ACHN (cell line): Measurements from ENCODE around the gene ZFYVE28.
"Not testable (repeated sequence)": the region's sequence is repeated elsewhere in the genome, so short reads cannot be mapped to it uniquely, and the experiment has no call there.

ENCODE experiments used
- DNase-seq: peaks from one replicate; pipeline ENCODE4 v3.0.0-alpha.2; 2015
- in situ Hi-C: cut with HindIII; loops from 2 replicates; pipeline ENCODE4 v1.10.0; 2017; ENCODE audit warnings: low sequenced_read_pairs, low pct_ligation_motif_present, low pct_unique_long_range_greater_than_20kb

The ZFYVE28 gene

DNA sequence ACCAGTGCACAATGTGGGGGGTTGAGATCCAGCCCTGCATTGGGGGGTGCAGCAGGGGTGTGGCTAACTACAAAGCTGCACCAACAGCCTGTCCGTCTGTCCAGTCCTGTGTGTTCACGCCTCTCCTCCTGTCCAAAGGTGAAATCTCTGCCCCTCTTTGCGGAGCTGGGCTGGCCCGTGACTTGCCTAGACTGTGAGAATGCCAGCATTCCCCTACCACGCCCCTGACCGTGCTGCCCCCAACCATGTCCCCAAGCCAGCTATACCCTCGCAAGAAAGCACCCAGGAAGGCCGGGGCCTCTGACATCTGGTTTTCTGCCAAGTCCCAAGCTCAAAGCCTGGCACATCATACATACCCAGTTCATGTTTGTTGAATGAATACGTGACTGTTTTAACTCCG lies 19.2 kb downstream of the ZFYVE28 start:
- no peak for DNase-seq
- in situ Hi-C loops = no loop called here

DNA sequence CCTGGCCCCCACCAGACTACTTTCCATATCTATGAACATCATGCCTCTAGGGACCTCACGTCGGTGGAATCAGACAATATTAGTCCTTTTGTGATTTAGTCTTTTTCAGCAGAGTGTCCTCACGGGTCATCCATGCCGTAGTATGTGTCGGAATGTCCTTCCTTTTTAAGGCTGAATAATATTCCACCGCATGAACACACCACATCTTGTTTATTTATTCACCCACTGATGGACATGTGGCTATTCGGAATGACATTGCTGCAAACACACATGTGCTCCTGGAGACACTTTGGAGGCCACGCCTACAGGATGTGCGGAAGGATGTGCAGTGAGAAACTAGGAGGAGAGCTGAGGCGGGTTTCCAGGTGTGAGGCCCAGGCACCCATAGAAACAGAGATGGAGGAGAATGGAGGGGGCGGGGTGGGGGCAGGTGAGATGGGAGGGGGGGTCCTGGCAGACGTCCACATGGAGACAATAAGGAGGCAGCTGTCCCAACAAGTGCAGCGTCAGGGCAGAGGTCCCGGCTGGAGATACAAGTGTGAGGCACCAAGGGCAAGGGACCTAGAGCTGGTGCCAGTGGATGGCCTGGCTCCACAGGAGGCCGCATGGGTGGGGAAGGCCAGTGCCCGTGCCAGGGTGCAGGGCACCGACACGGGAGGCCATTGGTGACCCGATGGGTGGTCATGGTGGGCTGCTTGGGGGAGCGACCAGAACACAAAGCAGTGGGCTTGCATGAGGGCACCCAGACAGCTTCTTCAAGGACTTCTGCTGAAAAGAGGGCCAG lies 20.7 kb downstream of the ZFYVE28 start:
- no peak for DNase-seq
- in situ Hi-C loops = no loop called here

DNA sequence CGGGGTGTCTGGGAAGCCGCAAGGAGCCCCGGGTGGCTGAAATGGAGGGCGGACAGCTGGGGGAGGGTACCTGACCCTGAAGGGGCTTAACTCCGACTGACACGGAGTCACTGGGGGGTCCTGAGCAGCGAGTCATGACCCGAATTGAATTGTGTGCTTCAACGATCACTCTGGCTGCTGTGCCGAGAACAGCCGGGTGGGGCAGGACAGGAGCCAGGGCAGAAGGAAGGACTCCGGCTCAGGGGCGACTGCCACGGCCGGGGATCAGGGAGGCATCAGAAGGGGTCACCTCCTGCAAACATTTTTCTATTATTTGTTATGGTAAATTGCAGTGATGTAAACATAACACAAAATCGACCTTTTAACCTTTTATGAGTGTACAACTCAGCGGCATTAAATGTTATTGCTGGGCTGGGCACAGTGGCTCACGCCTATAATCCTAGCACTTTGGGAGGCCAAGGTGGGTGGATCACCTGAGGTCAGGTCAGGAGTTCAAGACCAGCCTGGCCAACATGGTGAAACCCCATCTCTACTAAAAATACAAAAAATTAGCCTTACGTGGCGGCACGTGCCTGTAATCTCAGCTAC lies 21.6 kb downstream of the ZFYVE28 start:
- in situ Hi-C loops = no loop called here
- no peak for DNase-seq

DNA sequence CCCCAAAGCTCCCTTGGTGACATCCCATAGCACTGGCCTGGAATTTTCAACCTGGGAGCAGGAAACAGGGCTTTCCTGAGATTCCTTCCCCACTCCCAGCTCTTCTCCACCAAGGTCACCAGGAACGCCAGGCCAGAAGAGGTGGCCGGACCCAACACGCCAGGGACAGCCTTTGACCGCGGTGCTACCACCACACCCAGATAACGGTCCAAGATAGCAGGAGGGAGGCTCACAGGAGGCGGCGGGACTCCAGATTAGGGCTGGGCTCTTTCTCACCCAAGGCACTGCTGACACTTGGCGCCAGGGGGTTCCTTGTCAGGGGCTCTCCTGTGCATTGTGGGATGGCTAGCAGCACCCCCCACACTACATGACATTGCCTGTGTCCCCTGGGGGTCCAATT lies 22.9 kb downstream of the ZFYVE28 start:
- in situ Hi-C loops = no loop called here
- DNase-seq = no peak

DNA sequence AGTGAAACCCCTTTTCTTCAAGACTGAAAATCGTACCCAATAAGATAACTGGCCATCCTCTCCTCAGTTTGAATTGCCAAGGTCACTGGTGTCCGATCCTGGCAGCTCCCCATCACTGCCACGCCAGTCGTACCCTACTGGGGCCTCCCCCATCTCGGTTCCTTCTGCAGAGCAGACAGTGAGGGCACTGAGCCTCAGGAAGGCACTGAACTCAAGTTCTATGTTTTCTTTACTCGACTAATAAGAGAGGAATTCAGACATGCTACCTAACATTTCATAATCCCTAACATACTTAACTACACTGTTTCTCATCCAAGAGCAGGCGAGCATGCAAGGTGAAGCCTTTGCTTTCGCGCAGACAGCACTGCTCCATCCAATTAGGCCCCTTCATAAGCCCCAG lies 23.4 kb downstream of the ZFYVE28 start:
- in situ Hi-C loops = no loop called here
- DNase-seq = no peak

DNA sequence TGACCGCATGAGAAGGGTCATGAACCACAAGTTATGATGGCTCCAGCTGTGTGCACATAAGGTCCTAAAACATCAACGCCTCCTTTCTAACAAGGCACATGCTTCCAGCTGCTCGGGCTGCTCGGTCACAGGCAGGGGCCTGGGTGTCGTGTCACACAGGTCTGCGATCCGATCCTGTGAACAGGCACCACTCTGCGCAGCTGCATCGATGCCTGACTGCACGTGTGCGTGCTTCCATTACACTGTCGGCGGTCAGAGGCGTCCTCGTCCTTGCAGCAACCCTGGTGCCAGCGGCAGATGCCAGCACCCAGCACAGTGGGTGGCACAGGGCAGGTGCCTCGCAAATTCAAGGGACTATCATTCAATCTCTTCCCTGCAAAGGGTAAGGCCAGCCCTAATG lies 23.9 kb downstream of the ZFYVE28 start:
- no peak for DNase-seq
- in situ Hi-C loops = no loop called here

DNA sequence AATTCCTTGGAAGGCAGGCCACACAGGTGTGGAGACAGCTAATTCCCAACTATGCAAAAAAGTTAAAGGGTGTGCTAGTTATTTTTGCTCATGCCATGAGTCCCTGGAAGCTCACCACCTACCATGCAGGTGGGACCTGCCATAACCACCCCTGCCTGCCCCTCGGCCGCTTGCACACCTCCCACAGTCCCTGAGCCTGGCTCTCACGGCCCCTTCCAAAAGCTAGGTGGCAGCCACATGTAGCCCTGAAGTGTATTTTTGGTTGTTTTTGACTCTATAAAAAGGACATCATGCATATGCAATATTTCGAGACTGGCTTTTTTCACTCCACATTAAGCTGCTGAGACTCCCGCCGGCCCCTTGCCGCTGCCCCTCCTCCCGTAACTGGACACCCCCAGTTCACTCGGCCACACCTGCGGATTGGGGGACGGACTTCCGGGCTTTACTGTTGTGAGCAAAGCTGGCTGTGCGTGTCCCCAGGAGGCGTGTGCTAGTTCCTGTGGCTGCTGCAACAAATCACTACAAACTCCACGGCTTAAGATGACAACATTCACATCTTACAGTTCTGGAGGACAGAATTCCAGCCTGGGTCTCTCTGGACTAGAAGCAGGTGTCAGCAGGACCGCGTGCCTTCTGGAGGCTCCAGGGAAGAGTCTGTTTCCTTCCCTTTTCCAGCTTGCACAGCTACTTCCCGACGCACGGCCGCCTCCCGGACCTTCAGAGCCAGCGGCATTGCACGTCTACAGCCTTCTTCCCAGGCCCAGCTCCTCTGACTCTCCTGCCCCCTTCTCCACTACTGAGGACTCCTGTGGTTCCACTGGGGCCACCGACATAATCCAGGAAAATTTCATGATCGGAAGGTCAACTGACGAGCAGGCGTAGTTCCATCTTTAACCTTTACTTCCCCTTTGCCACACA lies 24.8 kb downstream of the ZFYVE28 start:
- DNase-seq = no peak
- in situ Hi-C loops = no loop called here

DNA sequence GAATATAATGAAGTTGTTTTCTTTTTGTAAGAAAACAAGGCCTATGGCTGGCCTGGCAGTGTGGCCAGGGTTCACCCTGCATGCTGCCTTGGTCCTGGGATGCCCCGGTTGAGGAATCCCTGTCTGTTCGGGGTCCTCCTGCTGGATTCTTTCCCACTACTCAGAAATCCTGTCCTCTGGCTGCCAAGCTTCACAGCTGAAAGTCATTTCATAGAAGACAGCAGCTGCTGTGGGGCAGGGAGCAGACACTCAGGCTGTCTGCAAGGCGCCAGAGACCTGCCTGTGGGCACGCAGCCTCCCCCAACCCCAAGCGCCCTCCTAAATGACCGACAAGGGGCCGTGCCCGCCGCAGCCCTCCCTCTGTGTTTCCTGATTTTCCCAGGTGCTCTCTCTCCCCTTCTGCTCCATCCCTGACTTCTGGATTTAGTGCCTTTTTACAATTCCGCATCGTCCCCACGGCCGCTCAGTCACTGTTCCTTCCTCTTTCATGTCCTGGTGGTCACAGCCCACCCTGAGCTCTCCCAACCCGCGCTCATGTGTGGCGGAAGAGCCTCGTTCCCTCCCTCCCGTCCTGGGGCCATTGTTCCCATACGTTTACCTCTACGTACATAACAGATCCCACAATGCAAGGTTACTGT lies 27.5 kb downstream of the ZFYVE28 start:
- in situ Hi-C loops = no loop called here
- no peak for DNase-seq

DNA sequence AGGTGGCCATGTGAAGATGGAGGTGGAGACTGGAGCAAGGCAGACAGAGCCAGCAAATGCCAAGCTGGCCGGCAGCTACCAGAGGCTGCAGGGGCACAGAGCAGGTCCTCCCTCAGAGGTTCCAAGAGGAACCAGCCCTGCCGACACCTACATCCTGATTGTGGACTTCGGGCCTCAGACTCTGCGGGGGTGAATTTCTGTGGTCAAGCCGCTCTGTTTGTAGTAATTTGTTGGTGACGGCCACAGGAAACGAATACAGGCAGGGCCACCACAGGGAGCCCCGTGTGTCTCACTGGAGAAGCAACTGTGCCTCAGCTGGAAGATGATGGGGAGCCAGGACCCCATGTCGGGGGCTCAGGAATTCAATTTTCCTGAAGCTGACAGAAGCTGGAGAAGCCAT lies 28.3 kb downstream of the ZFYVE28 start:
- in situ Hi-C loops = no loop called here
- no peak for DNase-seq

DNA sequence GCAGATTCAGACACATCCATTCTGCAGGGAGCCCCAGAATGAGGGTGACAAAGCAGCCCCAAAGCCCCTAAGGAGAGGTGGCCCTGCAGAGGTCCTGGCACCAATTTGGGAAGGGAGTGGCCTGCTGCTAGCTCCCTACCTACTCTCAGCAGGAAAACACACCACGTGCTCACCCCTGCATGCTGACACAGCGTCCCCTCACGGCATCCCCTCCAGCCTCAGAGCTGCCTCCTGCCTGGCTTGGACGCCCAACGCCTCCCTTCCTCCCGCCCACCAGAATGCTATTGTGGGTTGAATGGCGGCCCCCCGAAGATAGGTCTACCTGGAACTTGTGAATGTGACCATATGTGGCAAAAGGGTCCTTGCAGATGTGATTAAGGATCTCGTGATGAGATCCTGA lies 28.8 kb downstream of the ZFYVE28 start:
- in situ Hi-C loops = no loop called here
- no peak for DNase-seq

DNA sequence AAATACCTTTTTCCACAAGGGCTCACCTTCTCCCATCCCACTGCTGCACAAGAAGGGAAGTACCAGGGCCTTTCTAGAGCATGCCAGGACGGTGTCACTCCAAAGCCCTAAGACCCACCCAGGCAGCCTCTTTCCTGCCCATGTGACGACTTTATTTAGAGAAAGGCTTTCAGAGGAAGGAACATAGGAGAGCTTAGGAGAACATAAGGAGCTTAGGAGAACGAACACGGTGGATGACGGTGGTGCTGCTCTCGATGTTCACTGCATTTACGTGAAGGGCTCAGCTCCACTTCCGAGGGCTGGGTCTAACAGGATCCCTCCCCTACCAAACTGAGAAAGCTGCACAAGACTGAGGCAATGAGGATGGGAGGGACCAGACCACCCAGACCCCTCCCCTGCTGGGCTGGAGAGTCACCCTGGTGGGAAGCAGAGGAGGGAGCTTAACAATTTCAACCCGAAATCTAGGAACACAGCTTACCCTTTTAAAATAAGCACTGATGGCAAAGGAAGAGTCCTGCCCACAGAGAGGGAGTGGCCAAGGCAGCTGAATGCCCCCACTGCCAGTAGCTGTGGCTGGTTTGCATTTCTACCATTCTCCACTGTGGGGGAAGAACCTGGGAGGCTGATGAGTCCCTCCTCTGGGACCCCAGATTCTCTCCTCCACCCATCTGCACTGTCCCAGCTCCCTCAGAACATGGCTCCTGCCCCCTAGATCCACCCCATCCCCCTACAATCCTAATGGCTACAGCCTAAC lies 29.8 kb downstream of the ZFYVE28 start:
- DNase-seq = no peak
- in situ Hi-C loops = no loop called here

DNA sequence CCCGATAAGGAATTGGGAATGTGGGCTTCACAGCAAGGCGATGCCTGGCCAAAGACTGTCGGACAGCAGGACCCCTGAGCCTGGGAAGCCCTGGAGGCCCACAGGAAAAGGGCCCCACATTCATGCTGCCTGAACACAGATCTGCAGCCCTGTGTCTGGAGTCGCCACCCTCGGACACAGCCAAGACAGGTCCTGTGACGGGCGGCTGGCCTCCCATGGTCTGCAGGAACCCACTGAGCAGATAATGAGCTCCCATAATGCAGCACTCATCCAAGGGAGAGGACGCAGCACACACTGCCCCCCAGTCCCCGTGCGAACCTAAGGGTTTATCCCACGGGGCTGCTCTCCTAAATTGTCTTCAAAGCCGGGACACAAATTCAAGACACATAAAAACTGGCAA lies 30.6 kb downstream of the ZFYVE28 start:
- in situ Hi-C loops = no loop called here
- no peak for DNase-seq

DNA sequence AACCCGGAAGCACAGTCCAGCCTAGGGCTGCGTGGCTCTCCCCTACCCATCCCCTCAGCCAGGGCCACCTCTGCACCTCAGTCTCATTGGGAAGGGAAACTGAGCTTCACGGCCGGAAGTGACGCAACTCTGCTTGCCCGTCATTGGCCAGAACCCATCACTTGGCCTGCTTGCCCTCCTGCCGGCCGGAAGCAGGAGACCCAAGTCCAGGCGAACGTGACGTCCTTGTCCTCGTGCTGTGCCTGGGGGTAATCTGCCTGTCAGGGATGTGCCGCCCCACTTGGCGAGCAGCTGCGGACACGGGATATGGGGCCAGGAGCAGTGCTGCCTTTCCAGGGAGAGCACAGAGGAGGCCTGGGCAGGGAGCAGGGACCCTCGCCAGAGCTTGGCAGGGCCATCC lies 31.2 kb downstream of the ZFYVE28 start:
- no peak for DNase-seq
- in situ Hi-C loops = no loop called here

DNA sequence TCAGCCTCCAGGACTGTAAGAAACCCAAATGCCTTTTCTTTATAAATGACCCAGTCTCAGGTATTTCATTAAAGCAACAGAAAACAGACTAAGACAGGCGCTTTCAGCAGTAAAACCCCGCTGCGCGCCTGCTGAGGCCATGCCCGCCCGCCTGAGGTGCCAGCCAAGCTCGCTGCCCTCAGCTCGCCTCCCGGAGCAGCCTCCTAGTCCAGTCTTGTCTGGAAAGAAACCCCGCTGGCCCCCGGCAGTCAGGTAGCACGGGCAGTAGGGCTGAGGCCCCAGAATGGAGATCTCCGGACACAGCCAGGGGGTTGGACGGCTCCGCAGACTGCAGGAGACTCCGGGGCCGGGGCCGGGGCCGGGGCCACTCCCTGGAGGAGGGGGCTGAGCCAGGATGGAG lies 31.7 kb downstream of the ZFYVE28 start:
- no peak for DNase-seq
- in situ Hi-C loops = no loop called here

DNA sequence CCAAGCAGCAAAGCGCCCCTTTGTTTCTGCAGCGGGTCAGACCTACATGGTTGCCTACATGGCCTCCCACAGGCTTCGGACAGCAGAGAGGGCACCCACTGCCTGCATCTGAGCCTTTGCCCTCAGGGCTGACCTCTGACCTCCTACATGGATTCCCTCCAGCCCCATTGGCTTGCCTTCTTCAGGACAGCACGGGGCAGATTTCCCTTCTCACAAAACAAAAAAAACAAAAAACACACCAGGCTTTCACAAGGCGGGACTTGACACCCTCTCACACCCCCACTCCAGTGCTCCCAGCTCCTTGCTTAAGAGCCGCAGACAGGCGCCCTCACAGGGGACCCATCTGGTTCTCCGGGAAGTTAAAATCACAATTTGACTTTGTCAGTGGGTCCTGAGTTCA lies 32.9 kb downstream of the ZFYVE28 start:
- in situ Hi-C loops = no loop called here
- no peak for DNase-seq

DNA sequence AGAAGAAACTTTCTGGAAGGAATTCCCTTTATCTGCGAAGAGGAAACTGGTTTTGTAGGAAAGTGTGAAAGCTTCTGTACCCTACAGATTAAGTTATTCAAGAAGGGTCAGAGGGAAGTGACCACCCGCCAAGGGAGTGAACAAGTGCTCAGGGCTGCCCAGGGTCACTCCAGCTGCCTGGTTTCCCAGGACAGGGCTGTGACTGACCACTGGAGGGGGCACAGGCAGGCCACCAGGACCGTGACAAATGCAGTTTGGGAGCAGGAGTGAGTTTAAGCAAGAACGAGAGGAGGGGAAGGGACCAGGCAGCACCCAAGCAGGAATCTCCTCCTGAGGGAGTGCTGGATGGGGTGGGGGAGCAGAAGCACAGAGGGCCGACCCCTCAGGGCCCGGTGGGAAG lies 34.2 kb downstream of the ZFYVE28 start:
- in situ Hi-C loops = no loop called here
- no peak for DNase-seq

DNA sequence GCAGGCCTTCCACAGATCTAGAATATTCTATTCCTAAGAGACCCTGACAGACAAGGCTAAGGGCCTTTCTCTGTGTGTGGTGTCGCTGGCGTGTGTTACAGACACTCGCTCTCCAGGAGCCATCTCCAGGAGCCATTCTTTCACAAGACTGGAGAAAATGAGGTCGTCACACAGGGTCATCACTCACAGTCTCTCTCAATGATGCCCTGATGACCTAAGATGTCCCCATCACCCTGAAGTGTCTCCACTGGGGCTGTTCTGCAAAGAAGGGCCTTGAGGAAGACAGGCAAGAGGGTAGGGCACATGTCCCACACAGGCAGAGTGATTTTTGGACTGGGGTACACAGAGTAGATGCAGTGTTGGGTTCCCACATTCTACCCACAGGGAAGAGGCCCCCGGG lies 34.7 kb downstream of the ZFYVE28 start:
- no peak for DNase-seq
- in situ Hi-C loops = no loop called here

DNA sequence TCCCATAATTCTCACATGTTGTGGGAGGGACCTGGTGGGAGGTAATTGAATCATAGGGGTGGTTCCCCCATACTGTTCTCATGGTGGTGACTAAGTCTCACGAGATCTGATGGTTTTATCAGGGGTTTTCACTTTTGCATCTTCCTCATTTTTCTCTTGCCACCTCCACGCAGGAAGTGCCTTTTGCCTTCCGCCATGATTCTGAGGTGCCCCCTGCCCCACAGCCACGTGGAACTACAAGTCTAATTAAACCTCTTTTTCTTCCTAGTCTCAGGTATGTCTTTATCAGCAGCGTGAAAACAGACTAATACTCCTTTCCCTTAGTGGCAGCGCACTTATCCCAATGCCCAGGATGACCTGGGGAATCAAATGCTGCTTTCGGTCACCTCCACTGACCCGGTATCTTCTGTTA lies 35.2 kb downstream of the ZFYVE28 start:
- in situ Hi-C loops = not testable (repeated sequence)

More for the DNA sequence above, 35.2 kb downstream of the ZFYVE28 start:
- not testable (repeated sequence) for DNase-seq
